ENCODE data around the gene LAMB2.

- no peak for TF ChIP-seq CTCF (IDR thresholded peaks at IDR 0.05)
- no peak for TF ChIP-seq POLR2A (IDR thresholded peaks at IDR 0.05)
These were observed 51.4 kb downstream of the LAMB2 start for GRCh38 chr3:49081429-49081828.
